HG03060 (cell line): ENCODE measurements around the gene RPS25.
"Not testable (repeated sequence)": the region's sequence is repeated elsewhere in the genome, so short reads cannot be mapped to it uniquely, and the experiment has no call there.

ENCODE experiments used
- ATAC-seq: cut with Tn5 transposase; IDR thresholded peaks from one replicate; pipeline ENCODE4 v1.9.1; 2021; ENCODE audit warnings: low read depth, moderate number of reproducible peaks; ENCODE audit not compliant: unreplicated experiment

RPS25 gene

DNA sequence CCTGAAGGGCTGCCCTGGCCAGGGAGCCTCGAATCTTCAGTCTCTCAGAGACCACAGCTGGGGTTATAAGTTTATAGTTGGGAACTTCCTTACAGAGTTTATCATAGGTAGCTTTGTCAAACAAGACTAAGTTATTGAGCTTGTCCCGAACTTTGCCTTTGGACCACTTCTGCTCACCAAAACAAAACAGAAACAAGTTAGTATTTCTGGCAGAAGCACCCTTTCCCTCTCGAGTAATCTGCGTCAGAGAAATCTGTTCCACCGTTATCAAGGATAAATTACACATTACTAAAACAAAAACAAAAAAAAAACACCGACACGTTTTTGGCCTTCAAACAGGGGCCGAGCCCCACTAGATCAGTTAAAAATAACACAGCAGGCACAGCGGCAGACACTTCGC, 766 bp downstream of the RPS25 start:
- not testable (repeated sequence) for ATAC-seq

GRCh38 chr11:119016216-119017009, 1.7 kb downstream of the RPS25 start:
- no peak for ATAC-seq

- no peak for ATAC-seq
These were observed 3.0 kb downstream of the RPS25 start for GRCh38 chr11:119015054-119015611.

DNA sequence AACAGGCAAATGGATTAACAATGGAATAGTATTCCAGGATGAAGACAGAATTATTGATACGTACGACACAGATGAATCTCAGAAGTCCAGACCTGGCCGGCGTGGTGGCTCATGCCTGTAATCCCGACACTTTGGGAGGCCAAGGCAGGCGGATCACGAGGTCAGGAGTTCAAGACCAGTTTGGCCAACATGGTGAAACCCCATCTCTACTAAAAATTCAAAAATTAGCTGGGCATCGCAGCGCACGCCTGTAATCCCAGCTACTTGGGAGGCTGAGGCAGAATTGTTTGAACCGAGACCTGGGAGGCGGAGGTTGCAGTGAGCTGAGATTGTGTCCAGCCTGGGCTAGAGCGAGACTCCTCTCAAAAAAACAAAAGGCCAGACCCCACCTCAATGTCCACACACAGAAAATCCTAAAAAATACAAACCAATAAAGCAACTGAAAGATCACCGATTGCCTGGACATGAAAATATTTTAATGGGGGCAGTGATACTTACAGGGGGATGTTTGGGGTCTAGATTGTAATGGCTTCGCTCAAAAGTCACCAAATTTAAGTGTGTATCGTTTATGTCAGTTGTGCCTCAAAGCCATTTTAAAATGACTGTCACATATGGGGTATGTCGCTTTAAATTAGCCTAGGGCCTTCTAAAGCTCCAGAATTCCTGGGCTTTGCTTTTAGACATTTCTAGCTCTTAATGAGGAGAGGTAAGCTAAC, 3.8 kb downstream of the RPS25 start:
- no peak for ATAC-seq

DNA sequence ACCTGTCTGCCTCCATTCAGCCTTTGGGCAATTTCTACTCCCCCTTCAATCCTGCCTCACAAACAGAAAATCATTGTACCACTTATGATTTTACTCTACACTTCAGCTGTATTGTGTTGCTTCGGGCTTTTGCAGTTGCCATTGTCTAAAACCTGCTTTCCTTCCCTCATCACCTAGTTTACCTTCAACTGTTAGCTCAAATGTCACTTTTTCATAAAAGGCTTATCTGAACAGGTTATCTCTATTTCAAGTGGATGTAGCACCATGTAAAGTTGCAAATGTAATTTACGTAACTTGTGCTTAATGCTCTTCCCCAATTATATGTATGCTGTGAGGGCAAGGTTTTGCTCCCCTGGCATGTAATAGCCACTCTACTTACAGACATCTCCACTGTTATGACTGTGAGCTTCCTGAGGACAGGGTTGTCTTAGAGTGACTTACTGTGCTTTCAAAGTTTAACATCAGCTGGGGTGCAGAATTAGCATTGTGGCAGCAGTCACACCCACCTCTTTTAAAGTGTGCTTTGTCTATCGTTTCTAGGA, 5.4 kb downstream of the RPS25 start:
- ATAC-seq = no peak

- ATAC-seq = no peak
These were observed 6.6 kb downstream of the RPS25 start for GRCh38 chr11:119011476-119012053.

- no peak for ATAC-seq
These were observed 11.5 kb downstream of the RPS25 start for GRCh38 chr11:119006656-119007055.

GRCh38 chr11:119000906-119001305, 17.2 kb downstream of the RPS25 start:
- ATAC-seq = no peak

GRCh38 chr11:118998822-118999221, 19.3 kb downstream of the RPS25 start:
- no peak for ATAC-seq

DNA sequence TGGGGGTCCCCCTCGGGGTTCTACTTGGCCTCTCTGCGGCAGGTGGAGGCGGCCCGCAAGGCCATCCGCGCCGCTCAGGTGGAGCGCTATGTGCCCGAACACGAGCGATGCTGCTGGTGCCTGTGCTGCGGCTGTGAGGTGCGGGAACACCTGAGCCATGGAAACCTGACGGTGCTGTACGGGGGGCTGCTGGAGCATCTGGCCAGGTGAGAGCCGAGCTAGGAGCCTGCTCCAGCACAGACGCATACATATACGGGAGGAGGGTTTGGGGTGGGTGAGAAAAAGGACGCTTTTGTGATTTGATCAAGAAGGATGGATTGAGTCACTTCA, 19.8 kb downstream of the RPS25 start:
- no peak for ATAC-seq

- peak; percentile 59 for ATAC-seq
These were observed 20.3 kb downstream of the RPS25 start, which contains the start of gene CENATAC for GRCh38 chr11:118997627-118998387. Gene CENATAC, plus strand, starts transcription at chr11:118998138. Its CDS starts 60 bp downstream, at chr11:118998198.

- no peak for ATAC-seq
These were observed 21.1 kb downstream of the RPS25 start for GRCh38 chr11:118996926-118997626.

DNA sequence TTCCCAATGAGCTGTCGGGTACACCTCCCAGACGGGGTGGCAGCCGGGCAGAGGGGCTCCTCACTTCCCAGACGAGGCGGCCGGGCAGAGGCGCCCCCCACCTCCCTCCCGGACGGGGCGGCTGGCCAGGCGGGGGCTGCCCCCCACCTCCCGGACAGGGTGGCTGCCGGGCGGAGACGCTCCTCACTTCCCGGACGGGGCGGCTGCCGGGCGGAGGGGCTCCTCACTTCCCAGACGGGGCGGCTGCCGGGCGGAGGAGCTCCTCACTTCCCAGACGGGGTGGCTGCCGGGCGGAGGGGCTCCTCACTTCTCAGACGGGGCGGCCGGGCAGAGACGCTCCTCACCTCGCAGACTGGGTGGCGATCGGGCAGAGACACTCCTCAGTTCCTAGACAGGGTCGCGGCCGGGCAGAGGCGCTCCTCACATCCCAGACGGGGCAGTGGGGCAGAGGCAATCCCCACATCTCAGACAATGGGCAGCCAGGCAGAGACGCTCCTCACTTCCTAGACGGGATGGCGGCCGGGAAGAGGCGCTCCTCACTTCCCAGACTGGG, 26.6 kb downstream of the RPS25 start:
- ATAC-seq = not testable (repeated sequence)

DNA sequence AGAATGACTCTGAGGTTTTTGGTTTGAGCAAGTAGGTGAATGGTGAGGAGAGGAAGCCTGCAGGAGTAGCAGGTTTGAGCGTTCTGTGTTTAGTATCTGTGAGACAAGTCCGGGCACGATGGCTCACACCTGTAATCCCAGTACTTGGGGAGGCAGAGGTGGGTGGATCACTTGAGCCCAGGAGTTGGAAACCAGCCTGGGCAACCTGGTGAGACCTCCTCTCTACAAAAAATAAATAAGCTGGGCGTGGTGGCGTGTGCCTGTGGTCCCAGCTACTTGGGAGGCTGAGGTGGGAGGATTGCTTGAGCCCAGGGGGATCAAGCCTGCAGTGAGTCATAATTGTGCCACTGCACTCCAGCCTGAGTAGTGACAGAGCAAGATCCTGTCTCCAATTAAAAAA, 29.9 kb downstream of the RPS25 start:
- no peak for ATAC-seq

DNA sequence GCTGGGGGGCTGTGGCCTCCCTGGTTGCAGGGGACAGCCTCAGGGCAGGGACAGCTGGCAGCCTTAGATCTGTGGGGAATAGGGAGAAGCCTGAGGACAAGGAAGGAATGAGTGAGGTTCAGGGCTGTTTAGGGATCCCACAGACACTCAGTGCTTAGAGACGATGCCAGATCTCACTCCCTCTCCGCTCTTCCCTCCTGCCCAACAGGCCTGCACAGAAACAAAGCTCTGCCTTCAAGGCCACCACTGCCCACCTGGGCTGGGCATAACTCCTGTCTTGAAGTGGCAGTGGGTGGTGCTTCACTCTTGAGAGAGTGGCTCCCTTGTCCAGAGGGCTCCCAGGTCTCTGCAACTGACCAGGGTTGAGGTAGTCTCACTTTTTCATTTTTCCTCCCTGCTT, 33.3 kb downstream of the RPS25 start:
- no peak for ATAC-seq

DNA sequence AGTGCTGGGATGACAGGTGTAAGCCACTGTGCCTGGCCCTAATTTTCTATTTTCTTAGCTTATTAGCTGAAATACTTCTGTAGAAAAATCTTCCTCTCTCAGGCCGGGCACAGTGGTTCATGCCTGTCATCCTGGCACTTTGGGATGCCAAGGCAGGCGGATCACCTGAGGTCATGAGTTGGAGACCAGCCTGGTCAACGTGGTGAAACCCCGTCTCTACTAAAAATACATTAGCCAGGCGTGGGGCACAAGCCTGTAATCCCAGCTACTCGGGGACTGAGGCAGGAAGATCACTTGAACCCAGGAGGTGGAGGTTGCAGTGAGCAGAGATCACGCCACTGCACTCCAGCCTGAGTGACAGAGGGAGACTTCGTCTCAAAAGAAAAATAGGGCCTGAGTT, 33.8 kb downstream of the RPS25 start:
- not testable (repeated sequence) for ATAC-seq

DNA sequence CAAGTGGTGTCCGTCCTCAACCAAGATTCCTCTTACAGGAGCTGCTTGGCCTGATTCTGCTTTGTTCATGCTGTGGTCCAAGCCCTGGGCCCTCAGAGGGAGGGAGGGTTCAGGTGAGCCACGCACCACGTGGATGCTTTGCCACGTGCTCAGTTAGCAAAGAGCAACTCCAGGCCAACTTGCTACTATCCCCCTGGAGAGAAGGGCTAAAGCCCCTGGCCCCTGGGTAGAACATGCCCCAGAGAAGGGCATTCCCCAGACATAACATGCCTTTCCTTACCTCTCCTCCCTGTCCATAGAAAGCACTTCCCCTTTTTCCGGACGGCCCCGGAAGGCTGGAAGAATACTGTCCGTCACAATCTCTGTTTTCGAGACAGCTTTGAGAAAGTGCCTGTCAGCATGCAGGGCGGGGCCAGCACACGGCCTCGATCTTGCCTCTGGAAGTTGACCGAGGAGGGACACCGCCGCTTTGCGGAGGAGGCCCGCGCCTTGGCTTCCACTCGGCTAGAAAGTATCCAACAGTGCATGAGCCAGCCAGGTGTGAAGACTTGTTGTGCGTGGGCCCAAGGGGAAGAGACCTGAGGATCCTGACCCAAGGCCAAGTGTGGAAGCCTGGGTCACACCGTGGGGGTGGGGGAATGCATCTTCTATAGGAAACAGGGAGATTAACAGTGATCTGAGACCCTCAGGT, 37.8 kb downstream of the RPS25 start:
- ATAC-seq = no peak

DNA sequence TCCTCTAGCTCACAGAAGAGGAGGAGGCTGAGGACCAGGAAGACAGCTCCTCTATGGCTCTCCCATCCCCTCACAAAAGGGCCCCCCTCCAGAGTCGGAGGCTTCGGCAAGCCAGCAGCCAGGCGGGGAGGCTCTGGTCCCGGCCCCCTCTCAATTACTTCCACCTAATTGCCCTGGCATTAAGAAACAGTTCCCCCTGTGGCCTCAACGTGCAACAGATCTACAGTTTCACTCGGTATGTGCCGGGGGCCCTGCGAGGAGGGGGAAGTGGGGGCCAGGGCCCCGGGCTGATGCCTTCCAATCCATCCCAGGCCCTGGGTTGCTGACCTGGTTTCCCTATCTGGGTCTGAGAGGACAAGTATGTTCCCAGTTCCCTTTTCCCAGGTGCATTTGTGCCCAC, 38.7 kb downstream of the RPS25 start:
- ATAC-seq = no peak
